ENCODE data around the gene AUTS2. TPM values are rescaled to one million over a fixed set of nuclear protein-coding genes. Genes with fewer than 3 reads are reported as not detected.

Gene AUTS2
- total RNA-seq, 1 experiment from 2014 or later: not detected

- DNase-seq (ENCODE audit: low read depth in 1 of 2, low spot score in 2 of 2): no peak
- H3K4me3 ChIP-seq: no peak overlapping the region
Measured at GRCh38 chr7:69994886-69995542, 396.7 kb downstream of the AUTS2 start.

GRCh38 chr7:69996121-69996520, 397.8 kb downstream of the AUTS2 start:
- Histone ChIP-seq H3K4me3 (no peak overlapping the region), H3K36me3 (no peaks in the 10 kb centered on the region), H3K4me1 (replicated peaks) (no peaks in the 10 kb centered on the region), H3K27ac (no peak overlapping the region), H3K27me3 (replicated peaks) (no peaks in the 10 kb centered on the region), H3K9me3 (replicated peaks) (no peaks in the 10 kb centered on the region)
- DNase-seq (ENCODE audit: low read depth in 1 of 2, low spot score in 2 of 2): no peak

More at GRCh38 chr7:69994886-69995542, 396.7 kb downstream of the AUTS2 start:
- H3K27ac ChIP-seq: no peak overlapping the region
- no peaks in the 10 kb centered on the region for H3K36me3 ChIP-seq
- no peaks in the 10 kb centered on the region for H3K4me1 ChIP-seq (replicated peaks)
- H3K9me3 ChIP-seq (replicated peaks): 0 out of 2 replicates have a peak, but pooled peaks cover 2% of the 10 kb centered on the region
- H3K27me3 ChIP-seq (replicated peaks): no peaks in the 10 kb centered on the region

GRCh38 chr7:70000737-70001348, 402.6 kb downstream of the AUTS2 start:
- Histone ChIP-seq H3K4me3 (no peak overlapping the region), H3K9me3 (replicated peaks) (no peaks in the 10 kb centered on the region), H3K27me3 (replicated peaks) (no peaks in the 10 kb centered on the region), H3K27ac (no peak overlapping the region), H3K36me3 (no peaks in the 10 kb centered on the region), H3K4me1 (replicated peaks) (no peaks in the 10 kb centered on the region)
- DNase-seq (ENCODE audit: low read depth in 1 of 2, low spot score in 2 of 2): no peak

GRCh38 chr7:70005480-70005879, 407.2 kb downstream of the AUTS2 start:
- Histone ChIP-seq H3K27me3 (replicated peaks) (no peaks in the 10 kb centered on the region), H3K27ac (no peak overlapping the region), H3K36me3 (no peaks in the 10 kb centered on the region), H3K4me3 (no peak overlapping the region), H3K4me1 (replicated peaks) (no peaks in the 10 kb centered on the region), H3K9me3 (replicated peaks) (no peaks in the 10 kb centered on the region)
- DNase-seq (ENCODE audit: low read depth in 1 of 2, low spot score in 2 of 2): no peak

- DNase-seq (ENCODE audit: low read depth in 1 of 2, low spot score in 2 of 2): no peak
- H3K27me3 ChIP-seq (replicated peaks): no peaks in the 10 kb centered on the region
- no peak overlapping the region for H3K4me3 ChIP-seq
- H3K27ac ChIP-seq: no peak overlapping the region
- no peaks in the 10 kb centered on the region for H3K9me3 ChIP-seq (replicated peaks)
- no peaks in the 10 kb centered on the region for H3K36me3 ChIP-seq
- no peaks in the 10 kb centered on the region for H3K4me1 ChIP-seq (replicated peaks)
Measured at GRCh38 chr7:70005891-70006260, 407.6 kb downstream of the AUTS2 start.

GRCh38 chr7:70006261-70006920, 408.1 kb downstream of the AUTS2 start:
- DNase-seq (ENCODE audit: low read depth in 1 of 2, low spot score in 2 of 2): no peak
- H3K27ac ChIP-seq: no peak overlapping the region
- no peaks in the 10 kb centered on the region for H3K36me3 ChIP-seq
- H3K4me1 ChIP-seq (replicated peaks): no peaks in the 10 kb centered on the region
- H3K9me3 ChIP-seq (replicated peaks): no peaks in the 10 kb centered on the region
- H3K27me3 ChIP-seq (replicated peaks): no peaks in the 10 kb centered on the region
- H3K4me3 ChIP-seq: no peak overlapping the region

- Histone ChIP-seq H3K27me3 (replicated peaks) (no peaks in the 10 kb centered on the region), H3K36me3 (no peaks in the 10 kb centered on the region), H3K27ac (no peak overlapping the region), H3K4me1 (replicated peaks) (no peaks in the 10 kb centered on the region), H3K9me3 (replicated peaks) (no peaks in the 10 kb centered on the region), H3K4me3 (no peak overlapping the region)
- no peak for DNase-seq (ENCODE audit: low read depth in 1 of 2, low spot score in 2 of 2)
Measured at GRCh38 chr7:70008466-70008865, 410.2 kb downstream of the AUTS2 start.

GRCh38 chr7:70014472-70015177, 416.4 kb downstream of the AUTS2 start:
- Histone ChIP-seq H3K36me3 (no peaks in the 10 kb centered on the region), H3K4me1 (replicated peaks) (no peaks in the 10 kb centered on the region), H3K27me3 (replicated peaks) (no peaks in the 10 kb centered on the region), H3K27ac (no peak overlapping the region), H3K4me3 (no peak overlapping the region), H3K9me3 (replicated peaks) (no peaks in the 10 kb centered on the region)
- no peak for DNase-seq (ENCODE audit: low read depth in 1 of 2, low spot score in 2 of 2)

- Histone ChIP-seq H3K36me3 (no peaks in the 10 kb centered on the region), H3K27ac (no peak overlapping the region), H3K4me3 (no peak overlapping the region), H3K27me3 (replicated peaks) (no peaks in the 10 kb centered on the region), H3K4me1 (replicated peaks) (no peaks in the 10 kb centered on the region), H3K9me3 (replicated peaks) (no peaks in the 10 kb centered on the region)
- no peak for DNase-seq (ENCODE audit: low read depth in 1 of 2, low spot score in 2 of 2)
Measured at GRCh38 chr7:70015353-70015752, 417.1 kb downstream of the AUTS2 start.

GRCh38 chr7:70016044-70016770, 417.9 kb downstream of the AUTS2 start:
- no peaks in the 10 kb centered on the region for H3K36me3 ChIP-seq
- H3K27me3 ChIP-seq (replicated peaks): no peaks in the 10 kb centered on the region
- no peak overlapping the region for H3K4me3 ChIP-seq
- no peak for DNase-seq (ENCODE audit: low read depth in 1 of 2, low spot score in 2 of 2)
- H3K27ac ChIP-seq: no peak overlapping the region
- no peaks in the 10 kb centered on the region for H3K9me3 ChIP-seq (replicated peaks)
- H3K4me1 ChIP-seq (replicated peaks): no peaks in the 10 kb centered on the region

GRCh38 chr7:70017357-70017756, 419.1 kb downstream of the AUTS2 start:
- no peak for DNase-seq (ENCODE audit: low read depth in 1 of 2, low spot score in 2 of 2)

GRCh38 chr7:70018700-70019099, 420.4 kb downstream of the AUTS2 start:
- no peak for DNase-seq (ENCODE audit: low read depth in 1 of 2, low spot score in 2 of 2)
- H3K27ac ChIP-seq: no peak overlapping the region
- H3K4me3 ChIP-seq: no peak overlapping the region
- H3K27me3 ChIP-seq (replicated peaks): no peaks in the 10 kb centered on the region
- no peaks in the 10 kb centered on the region for H3K9me3 ChIP-seq (replicated peaks)
- H3K4me1 ChIP-seq (replicated peaks): no peaks in the 10 kb centered on the region
- H3K36me3 ChIP-seq: no peaks in the 10 kb centered on the region

More at GRCh38 chr7:70017357-70017756, 419.1 kb downstream of the AUTS2 start:
- Histone ChIP-seq H3K4me3 (no peak overlapping the region), H3K4me1 (replicated peaks) (no peaks in the 10 kb centered on the region), H3K36me3 (no peaks in the 10 kb centered on the region), H3K9me3 (replicated peaks) (no peaks in the 10 kb centered on the region), H3K27ac (no peak overlapping the region), H3K27me3 (replicated peaks) (no peaks in the 10 kb centered on the region)

- Histone ChIP-seq H3K27me3 (replicated peaks) (no peaks in the 10 kb centered on the region), H3K36me3 (no peaks in the 10 kb centered on the region), H3K9me3 (replicated peaks) (no peaks in the 10 kb centered on the region), H3K27ac (no peak overlapping the region), H3K4me1 (replicated peaks) (no peaks in the 10 kb centered on the region), H3K4me3 (no peak overlapping the region)
- DNase-seq (ENCODE audit: low read depth in 1 of 2, low spot score in 2 of 2): no peak
Measured at GRCh38 chr7:70027867-70028266, 429.6 kb downstream of the AUTS2 start.

Data from SJSA1 (cell line).